RWPE2 (cell line): ENCODE data around the gene JMJD8.
A peak's percentile ranks its signal among the peaks of the same experiment; 100 is the strongest.

ENCODE experiments used
- ATAC-seq: fragments of 200-7000 bp; cut with Tn5 transposase; 3 replicates; pipeline ENCODE4 v1.9.1; 2021; ENCODE audit warnings: low read depth
- DNase-seq: peaks from one replicate; pipeline ENCODE4 v3.0.0-alpha.2; 2020; ENCODE audit warnings: low spot score
- H3K27ac ChIP-seq: fragments of 450-650 bp; 2 replicates; pipeline ENCODE4 v1.5.1; 2017; ENCODE audit warnings: mild to moderate bottlenecking; ENCODE audit not compliant: poor library complexity, severe bottlenecking
- H3K27me3 ChIP-seq: fragments of 250-450 bp; sonication (Bioruptor Pico); 2 replicates; pipeline ENCODE4 v1.5.1; 2021; ENCODE audit warnings: mild to moderate bottlenecking, moderate library complexity; ENCODE audit not compliant: insufficient read depth, poor library complexity, severe bottlenecking
- H3K36me3 ChIP-seq: fragments of 250-450 bp; sonication (Bioruptor Pico); 2 replicates; pipeline ENCODE4 v1.5.1; 2020; ENCODE audit warnings: low read depth, mild to moderate bottlenecking, moderate library complexity
- H3K4me1 ChIP-seq: fragments of 250-450 bp; sonication (Bioruptor Pico); 2 replicates; pipeline ENCODE4 v1.5.1; 2021; ENCODE audit warnings: mild to moderate bottlenecking, moderate library complexity; ENCODE audit not compliant: insufficient read depth, poor library complexity, severe bottlenecking
- H3K4me3 ChIP-seq: fragments of 250-450 bp; sonication (Bioruptor Pico); 2 replicates; pipeline ENCODE4 v1.5.1; 2021; ENCODE audit warnings: mild to moderate bottlenecking, moderate library complexity; ENCODE audit not compliant: severe bottlenecking
- H3K9me3 ChIP-seq: fragments of 250-450 bp; sonication (Bioruptor Pico); 2 replicates; pipeline ENCODE4 v1.5.1; 2021; ENCODE audit warnings: mild to moderate bottlenecking, moderate library complexity; ENCODE audit not compliant: severe bottlenecking
- CTCF ChIP-seq: fragments of 450-650 bp; IDR thresholded peaks from one replicate; pipeline ENCODE4 v1.5.1; 2017; ENCODE audit warnings: mild to moderate bottlenecking, moderate library complexity; ENCODE audit not compliant: poor library complexity, severe bottlenecking

JMJD8 gene

GRCh38 chr16:678209-678857 lies 5.8 kb downstream of the JMJD8 start:
- Histone ChIP-seq H3K9me3 (no peaks in the 10 kb centered on the region), H3K36me3 (peaks cover 33% of the 10 kb centered on the region), H3K27ac (peak overlapping the region; percentile 72), H3K4me3 (no peak overlapping the region), H3K4me1 (peaks cover 21% of the 10 kb centered on the region), H3K27me3 (no peaks in the 10 kb centered on the region)
- TF ChIP-seq CTCF = no peak
- DNase-seq = no peak
- ATAC-seq = no peak

GRCh38 chr16:677316-678190 lies 6.6 kb downstream of the JMJD8 start:
- Histone ChIP-seq H3K27me3 (no peaks in the 10 kb centered on the region), H3K36me3 (peaks cover 31% of the 10 kb centered on the region), H3K9me3 (no peaks in the 10 kb centered on the region), H3K4me1 (peaks cover 21% of the 10 kb centered on the region), H3K4me3 (peak overlapping the region; percentile 26), H3K27ac (peak overlapping the region; percentile 72)
- DNase-seq (no peak), ATAC-seq (peak; percentile 26)
- TF ChIP-seq CTCF = no peak

GRCh38 chr16:676913-677312 lies 7.2 kb downstream of the JMJD8 start:
- Histone ChIP-seq H3K4me1 (peaks cover 19% of the 10 kb centered on the region), H3K9me3 (no peaks in the 10 kb centered on the region), H3K27me3 (no peaks in the 10 kb centered on the region), H3K36me3 (peaks cover 31% of the 10 kb centered on the region), H3K27ac (peak overlapping the region; percentile 72), H3K4me3 (peak overlapping the region; percentile 26)
- DNase-seq (peak; percentile 97), ATAC-seq (peak; percentile 44)
- TF ChIP-seq CTCF = no peak

GRCh38 chr16:676565-676902 lies 7.6 kb downstream of the JMJD8 start:
- peak overlapping the region; percentile 72 for H3K27ac ChIP-seq
- no peak for TF ChIP-seq CTCF
- H3K4me1 ChIP-seq = peaks cover 15% of the 10 kb centered on the region
- no peaks in the 10 kb centered on the region for H3K9me3 ChIP-seq
- DNase-seq (no peak), ATAC-seq (no peak)
- H3K4me3 ChIP-seq = no peak overlapping the region
- H3K36me3 ChIP-seq = peaks cover 29% of the 10 kb centered on the region
- H3K27me3 ChIP-seq = no peaks in the 10 kb centered on the region
